OCI-LY7 (cell line): ENCODE results near the gene CFAP141. TPM values are rescaled to one million over a fixed set of nuclear protein-coding genes. Genes with fewer than 3 reads are reported as not detected.

Experiments used
- BruUV-seq: library from RNA; stranded (reverse); fragments of 400-500 nt; replicated peaks from 2 replicates; lab custom pipeline; 2021; lab: Mats Ljungman, UMichigan
- CTCF ChIA-PET: fragments of 300-600 bp; sonication (Branson Sonifier 250); formaldehyde crosslinking; loops from one replicate; lab custom pipeline; 2022; ENCODE audit warnings: antibody characterized with exemption; ENCODE audit not compliant: unreplicated experiment; lab: Charles Lee
- POLR2A ChIA-PET: fragments of 300-600 bp; sonication (Branson Sonifier 250); formaldehyde crosslinking; loops from one replicate; lab custom pipeline; 2022; ENCODE audit warnings: antibody characterized with exemption; lab: Charles Lee
- DNase-seq: peaks from one replicate; pipeline ENCODE4 v3.0.0-alpha.2; 2015; ENCODE audit warnings: low spot score
- H2AFZ ChIP-seq: fragments of 200-600 bp; sonication (generic), shearing (Covaris generic); 2 replicates; pipeline ENCODE4 v1.6.1; 2014; ENCODE audit warnings: mild to moderate bottlenecking, antibody characterized with exemption, low read length, moderate library complexity
- H3K27ac ChIP-seq: fragments of 200-600 bp; sonication (generic); 2 replicates; pipeline ENCODE4 v1.5.1; 2014; ENCODE audit warnings: mixed run types, low read depth, mild to moderate bottlenecking, moderate library complexity, low read length, inconsistent platforms; ENCODE audit not compliant: poor library complexity, severe bottlenecking
- H3K36me3 ChIP-seq: fragments of 200-600 bp; sonication (generic); 2 replicates; pipeline ENCODE4 v1.6.1; 2014; ENCODE audit warnings: mild to moderate bottlenecking, antibody characterized with exemption, low read length, moderate library complexity, mixed read lengths; ENCODE audit not compliant: insufficient read depth
- H3K4me1 ChIP-seq: fragments of 200-600 bp; sonication (generic); 2 replicates; pipeline ENCODE4 v1.5.1; 2014; ENCODE audit warnings: mild to moderate bottlenecking, low read length; ENCODE audit not compliant: insufficient read depth, poor library complexity, severe bottlenecking
- H3K4me2 ChIP-seq: fragments of 200-600 bp; sonication (generic); 2 replicates; pipeline ENCODE4 v1.6.1; 2014; ENCODE audit warnings: mild to moderate bottlenecking, low read length
- H3K4me3 ChIP-seq: fragments of 200-600 bp; sonication (generic); 2 replicates; pipeline ENCODE4 v1.5.1; 2014; ENCODE audit warnings: mild to moderate bottlenecking, low read depth, low read length; ENCODE audit not compliant: poor library complexity, severe bottlenecking
- H3K79me2 ChIP-seq: fragments of 200-600 bp; sonication (generic); 2 replicates; pipeline ENCODE4 v1.6.1; 2016; ENCODE audit warnings: low read depth, mild to moderate bottlenecking, low read length, moderate library complexity, mixed read lengths; ENCODE audit not compliant: insufficient read depth
- H3K9me2 ChIP-seq: fragments of 200-600 bp; sonication (generic); 2 replicates; pipeline ENCODE4 v1.6.1; 2016; ENCODE audit warnings: mild to moderate bottlenecking, low read length, mixed read lengths; ENCODE audit not compliant: insufficient read depth
- H3K9me3 ChIP-seq: fragments of 200-600 bp; sonication (generic); 2 replicates; pipeline ENCODE4 v1.6.1; 2014; ENCODE audit warnings: mild to moderate bottlenecking, mixed run types, low read length, mixed read lengths
- H4K20me1 ChIP-seq: fragments of 200-600 bp; sonication (generic); 2 replicates; pipeline ENCODE4 v1.6.1; 2014; ENCODE audit warnings: mild to moderate bottlenecking, antibody characterized with exemption, low read length, moderate library complexity, mixed read lengths; ENCODE audit not compliant: insufficient read depth
- EZH2phosphoT487 ChIP-seq: fragments of 200-600 bp; sonication (generic); IDR thresholded peaks from 2 replicates; pipeline ENCODE4 v1.6.1; 2018; ENCODE audit warnings: low read depth, borderline replicate concordance, mild to moderate bottlenecking, mixed run types, antibody characterized with exemption, low read length, moderate library complexity, mixed read lengths
- intact Hi-C: fragments of 100-400 bp; cut with micrococcal nuclease; formaldehyde crosslinking; loops from one replicate; pipeline ENCODE4 v1.10.0; 2022; ENCODE audit not compliant: unreplicated experiment
- total RNA-seq, 2 experiments: library from RNA; depleted of rRNA in 1 of 2; stranded (reverse); fragments of >200 nt in 1 of 2; shearing (Covaris generic) in 1 of 2; gene quantifications; 2 replicates each; pipeline ENCODE4 v1.2.3, GENCODE V29; 2014 to 2022
- TF ChIP-seq, protein P1 (sequence below): fragments of 200-600 bp; sonication (generic); conservative IDR thresholded peaks from 2 replicates; pipeline ENCODE4 v1.5.1; 2014; ENCODE audit warnings: mild to moderate bottlenecking, antibody characterized with exemption, low read length, moderate library complexity, mixed read lengths

The CFAP141 gene
- total RNA-seq, 2 experiments from 2014 or later, result not detected

GRCh38 chr1:154159554-154159953, 46.6 kb downstream of the CFAP141 start:
- intact Hi-C loops, result no loop called here
- no peak for DNase-seq
- no peak overlapping the region for H2AFZ ChIP-seq
- H3K9me2 ChIP-seq, result no peaks in the 10 kb centered on the region
- TF ChIP-seq EZH2phosphoT487, result no peak
- TF ChIP-seq, protein P1, sequence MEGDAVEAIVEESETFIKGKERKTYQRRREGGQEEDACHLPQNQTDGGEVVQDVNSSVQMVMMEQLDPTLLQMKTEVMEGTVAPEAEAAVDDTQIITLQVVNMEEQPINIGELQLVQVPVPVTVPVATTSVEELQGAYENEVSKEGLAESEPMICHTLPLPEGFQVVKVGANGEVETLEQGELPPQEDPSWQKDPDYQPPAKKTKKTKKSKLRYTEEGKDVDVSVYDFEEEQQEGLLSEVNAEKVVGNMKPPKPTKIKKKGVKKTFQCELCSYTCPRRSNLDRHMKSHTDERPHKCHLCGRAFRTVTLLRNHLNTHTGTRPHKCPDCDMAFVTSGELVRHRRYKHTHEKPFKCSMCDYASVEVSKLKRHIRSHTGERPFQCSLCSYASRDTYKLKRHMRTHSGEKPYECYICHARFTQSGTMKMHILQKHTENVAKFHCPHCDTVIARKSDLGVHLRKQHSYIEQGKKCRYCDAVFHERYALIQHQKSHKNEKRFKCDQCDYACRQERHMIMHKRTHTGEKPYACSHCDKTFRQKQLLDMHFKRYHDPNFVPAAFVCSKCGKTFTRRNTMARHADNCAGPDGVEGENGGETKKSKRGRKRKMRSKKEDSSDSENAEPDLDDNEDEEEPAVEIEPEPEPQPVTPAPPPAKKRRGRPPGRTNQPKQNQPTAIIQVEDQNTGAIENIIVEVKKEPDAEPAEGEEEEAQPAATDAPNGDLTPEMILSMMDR, result no peak
- H3K79me2 ChIP-seq, result no peaks in the 10 kb centered on the region
- BruUV-seq, result no TSS peak
- H3K27ac ChIP-seq, result no peak overlapping the region
- ChIA-PET POLR2A (interaction anchor here (0.6 to 1.3 kb wide), 3 partner anchors 16 to 88 kb away, joined by 3 to 6 read pairs (median 4); no protein-coding TSS in a partner anchor), CTCF (interaction anchor here (0.6 kb wide), 1 partner anchor 172 kb away, joined by 3 read pairs; no protein-coding TSS in a partner anchor)
- peaks cover 100% of the 10 kb centered on the region for H3K36me3 ChIP-seq
- H3K4me2 ChIP-seq, result no peak overlapping the region
- H4K20me1 ChIP-seq, result no peaks in the 10 kb centered on the region
- H3K9me3 ChIP-seq, result peaks cover 16% of the 10 kb centered on the region
- H3K4me1 ChIP-seq, result peaks cover 24% of the 10 kb centered on the region
- H3K4me3 ChIP-seq, result no peak overlapping the region

- H3K4me1 ChIP-seq, result peaks cover 24% of the 10 kb centered on the region
- H4K20me1 ChIP-seq, result no peaks in the 10 kb centered on the region
- peaks cover 93% of the 10 kb centered on the region for H3K36me3 ChIP-seq
- no peak overlapping the region for H3K4me3 ChIP-seq
- intact Hi-C loops, result no loop called here
- ChIA-PET CTCF (no interaction called here), POLR2A (interaction anchor here (0.6 to 1.2 kb wide), 5 partner anchors 23 to 304 kb away, joined by 3 to 5 read pairs (median 4); no protein-coding TSS in a partner anchor)
- DNase-seq, result peak; percentile 21
- no peaks in the 10 kb centered on the region for H3K9me2 ChIP-seq
- no TSS peak for BruUV-seq
- peak overlapping the region; percentile 49 for H3K27ac ChIP-seq
- H3K79me2 ChIP-seq, result no peaks in the 10 kb centered on the region
- peaks cover 16% of the 10 kb centered on the region for H3K9me3 ChIP-seq
- no peak overlapping the region for H2AFZ ChIP-seq
- H3K4me2 ChIP-seq, result peak overlapping the region; percentile 5
- TF ChIP-seq EZH2phosphoT487, result no peak
These were observed 47.6 kb downstream of the CFAP141 start for GRCh38 chr1:154158307-154159125.

DNA sequence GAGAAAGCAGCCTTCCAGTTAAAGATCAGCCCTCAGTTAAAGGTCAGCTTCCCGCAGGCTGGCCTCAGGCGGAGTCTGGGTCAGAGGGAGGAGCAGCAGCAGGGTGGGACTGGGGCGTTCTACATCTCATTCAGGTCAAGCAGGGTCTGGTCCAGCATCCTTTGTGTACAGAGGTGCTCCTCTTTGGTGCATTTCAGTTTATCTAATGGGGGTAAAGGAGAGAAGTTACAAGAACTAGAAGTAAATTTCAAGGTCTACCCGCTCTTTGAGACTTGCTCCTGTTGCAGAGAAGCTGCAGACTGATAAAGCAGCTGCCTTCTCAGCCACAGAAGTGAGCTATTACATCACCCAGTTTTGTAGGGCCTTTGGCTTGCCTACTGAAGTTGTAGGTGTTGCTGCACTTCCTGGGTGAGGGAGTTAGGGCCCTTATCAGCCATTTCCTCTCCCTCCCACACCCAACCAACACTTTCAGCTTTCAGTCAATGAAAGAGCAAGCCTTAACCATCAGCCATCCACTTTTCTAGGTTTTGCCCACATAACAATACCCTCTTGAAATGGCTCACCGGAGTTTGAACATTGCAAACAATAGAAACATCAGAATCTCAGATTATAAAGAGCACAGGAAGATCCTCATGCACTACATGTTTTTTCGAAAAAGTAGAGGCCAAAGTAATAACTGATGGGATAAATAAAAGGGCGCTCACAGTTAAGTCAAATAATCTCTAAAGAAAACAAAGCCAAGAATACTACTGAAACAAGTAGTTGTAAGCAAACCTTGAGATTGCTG, 48.4 kb downstream of the CFAP141 start:
- TF ChIP-seq EZH2phosphoT487, result no peak
- TF ChIP-seq, protein P1, result no peak
- Histone ChIP-seq H3K4me2 (peak overlapping the region; percentile 5), H3K79me2 (no peaks in the 10 kb centered on the region), H3K27ac (peak overlapping the region; percentile 49), H3K9me3 (peaks cover 16% of the 10 kb centered on the region), H2AFZ (no peak overlapping the region), H4K20me1 (no peaks in the 10 kb centered on the region), H3K4me1 (peaks cover 24% of the 10 kb centered on the region), H3K36me3 (peaks cover 85% of the 10 kb centered on the region), H3K4me3 (no peak overlapping the region), H3K9me2 (no peaks in the 10 kb centered on the region)
- POLR2A ChIA-PET, result interaction anchor here (0.6 to 1.2 kb wide), 6 partner anchors 24 to 304 kb away, joined by 3 to 5 read pairs (median 4); no protein-coding TSS in a partner anchor
- intact Hi-C loops, result no loop called here
- BruUV-seq, result no TSS peak
- peak; percentile 75 for DNase-seq
- CTCF ChIA-PET, result no interaction called here
